GM12874 (cell line): Measurements from ENCODE around the gene SGSM2.

ENCODE experiments used
- CTCF ChIP-seq: IDR thresholded peaks from 2 replicates; pipeline ENCODE4 v1.5.1; 2011; ENCODE audit warnings: low read depth, mild to moderate bottlenecking, control low read depth, low read length, moderate library complexity; ENCODE audit not compliant: insufficient read depth

SGSM2 gene

GRCh38 chr17:2321399-2321798 lies 15.9 kb upstream of the SGSM2 start:
- no peak for TF ChIP-seq CTCF

DNA sequence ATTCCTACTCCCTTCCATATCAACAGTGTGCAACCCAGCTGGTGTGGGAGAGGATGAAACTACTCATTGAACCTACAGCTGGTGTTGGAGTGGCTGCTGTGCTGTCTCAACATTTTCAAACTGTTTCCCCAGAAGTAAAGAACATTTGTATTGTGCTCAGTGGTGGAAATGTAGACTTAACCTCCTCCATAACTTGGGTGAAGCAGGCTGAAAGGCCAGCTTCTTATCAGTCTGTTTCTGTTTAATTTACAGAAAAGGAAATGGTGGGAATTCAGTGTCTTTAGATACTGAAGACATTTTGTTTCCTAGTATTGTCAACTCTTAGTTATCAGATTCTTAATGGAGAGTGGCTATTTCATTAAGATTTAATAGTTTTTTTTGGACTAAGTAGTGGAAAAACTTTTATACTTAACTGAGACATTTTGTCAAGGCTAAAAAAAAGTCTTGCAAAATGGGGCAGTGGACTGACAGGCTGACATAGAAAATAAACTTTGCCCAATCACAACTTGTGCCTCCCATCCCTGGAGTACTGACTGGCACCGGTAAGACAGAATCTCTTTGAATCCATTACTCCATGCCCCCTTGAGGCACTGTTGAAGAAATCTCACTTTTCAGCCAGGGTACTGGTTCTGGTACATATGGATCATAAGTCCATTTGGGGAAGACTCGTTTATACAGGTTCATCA lies 13.5 kb upstream of the SGSM2 start:
- TF ChIP-seq CTCF, result no peak

- TF ChIP-seq CTCF, result no peak
Observed at GRCh38 chr17:2331303-2331702, 6.0 kb upstream of the SGSM2 start.

DNA sequence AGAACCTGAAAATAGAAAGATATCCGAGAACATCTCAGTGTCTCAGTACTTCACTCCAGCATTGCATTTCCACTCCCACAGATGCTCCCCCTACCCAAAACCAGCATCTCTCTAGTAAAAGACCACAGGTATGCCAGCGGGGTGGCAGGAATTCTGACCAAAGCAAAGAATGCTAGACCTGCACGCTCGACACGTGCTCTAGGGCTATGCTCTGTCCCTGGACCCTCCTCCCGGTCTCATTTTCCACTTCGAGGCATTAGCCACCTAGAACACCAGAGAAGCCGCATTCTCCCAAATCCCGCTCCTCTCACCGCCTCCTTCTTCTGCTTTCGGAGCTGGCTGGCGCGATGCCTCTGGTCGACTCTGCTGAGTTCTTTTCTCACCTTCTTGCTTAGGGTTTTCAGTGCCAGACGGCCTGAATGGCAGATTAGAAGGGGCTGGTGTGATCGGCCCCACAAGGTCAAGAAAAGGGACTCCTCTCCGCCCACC lies 1.5 kb upstream of the SGSM2 start:
- TF ChIP-seq CTCF, result no peak

GRCh38 chr17:2336215-2336851 lies 968 bp upstream of the SGSM2 start, which contains the start of gene TSR1:
TSS of gene TSR1 (minus strand) at chr17:2336457. CDS start at chr17:2336427, 30 bp downstream.
- 0 out of 2 replicates have a peak, but pooled peaks have one; percentile 32 for TF ChIP-seq CTCF

DNA sequence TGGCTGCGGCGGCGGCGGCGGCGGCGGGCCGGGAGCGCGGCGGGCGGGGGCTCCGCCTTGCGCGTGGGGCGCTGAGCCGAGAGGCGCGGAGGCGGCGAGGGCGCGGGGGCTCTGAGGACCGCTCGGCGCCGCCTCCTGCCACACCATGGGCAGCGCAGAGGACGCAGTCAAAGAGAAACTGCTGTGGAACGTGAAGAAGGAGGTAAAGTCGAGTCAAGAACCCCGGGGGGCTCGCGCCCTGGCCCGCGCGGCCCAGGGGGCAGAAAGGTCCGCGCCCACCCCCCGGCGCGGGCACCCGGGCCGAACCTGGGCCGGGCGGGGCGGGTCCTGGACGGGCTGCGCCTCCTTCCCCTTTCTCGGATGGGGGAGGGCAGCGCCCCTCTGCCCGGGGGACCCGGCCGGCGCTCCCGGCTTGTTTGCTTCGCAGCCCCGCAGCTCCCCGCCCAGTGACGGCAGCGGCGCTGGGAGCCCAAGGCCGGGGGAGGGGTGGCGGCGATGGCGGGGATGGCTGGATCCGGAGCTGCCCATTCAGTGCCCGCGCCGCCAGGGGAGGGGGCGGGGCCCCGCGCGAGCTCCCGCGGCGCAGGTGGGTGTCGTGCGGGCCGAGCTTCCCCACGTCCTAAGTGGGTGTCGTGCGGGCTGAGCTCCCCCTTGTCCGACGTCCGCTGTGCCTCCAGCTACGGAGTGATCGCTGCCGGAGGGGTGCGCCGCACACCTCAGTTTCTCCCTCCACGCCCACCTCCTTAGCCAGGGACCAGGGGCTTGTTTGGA lies 428 bp downstream of the SGSM2 start:
- TF ChIP-seq CTCF, result no peak

DNA sequence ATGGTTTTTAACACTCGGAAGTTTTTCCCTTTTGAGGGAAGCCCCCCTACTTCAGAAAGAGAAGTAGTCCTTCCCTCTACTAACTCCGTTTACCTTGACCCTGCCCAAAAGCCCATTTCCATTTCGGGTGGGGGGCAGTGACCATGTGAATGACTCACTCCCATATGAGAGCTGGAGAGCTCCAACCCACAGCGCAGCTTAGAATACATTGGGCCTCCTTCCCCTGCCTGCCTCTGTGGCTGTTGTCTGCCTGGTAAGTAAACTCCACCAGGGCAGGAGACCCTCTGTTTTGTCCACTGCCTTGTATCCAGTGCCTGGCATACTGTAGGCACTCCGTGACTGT lies 985 bp downstream of the SGSM2 start:
- TF ChIP-seq CTCF, result no peak
